Gastrocnemius medialis (tissue), 4 donors: ENCODE data around the gene MAGOH.

Experiments used
- POLR2A ChIP-seq, 2 donors: fragments of 450-650 bp; IDR thresholded peaks; one replicate each; pipeline ENCODE4 v1.6.1; 2017; ENCODE audit warnings: antibody characterized with exemption in 2 of 2, mild to moderate bottlenecking in 2 of 2, moderate library complexity in 2 of 2
- TF ChIP-seq, protein P1 (sequence below), 5 experiments: fragments of 450-650 bp in 3 of 5; fragments of 200-600 bp in 2 of 5; sonication (generic) in 2 of 5; IDR thresholded peaks in 4 of 5; conservative IDR thresholded peaks in 1 of 5; 1 replicate in 4 of 5; 2 replicates in 1 of 5; pipeline ENCODE4 v1.5.1; 2016 to 2019; ENCODE audit warnings: antibody characterized with exemption in 5 of 5, mild to moderate bottlenecking in 3 of 5, moderate library complexity in 3 of 5

DNA sequence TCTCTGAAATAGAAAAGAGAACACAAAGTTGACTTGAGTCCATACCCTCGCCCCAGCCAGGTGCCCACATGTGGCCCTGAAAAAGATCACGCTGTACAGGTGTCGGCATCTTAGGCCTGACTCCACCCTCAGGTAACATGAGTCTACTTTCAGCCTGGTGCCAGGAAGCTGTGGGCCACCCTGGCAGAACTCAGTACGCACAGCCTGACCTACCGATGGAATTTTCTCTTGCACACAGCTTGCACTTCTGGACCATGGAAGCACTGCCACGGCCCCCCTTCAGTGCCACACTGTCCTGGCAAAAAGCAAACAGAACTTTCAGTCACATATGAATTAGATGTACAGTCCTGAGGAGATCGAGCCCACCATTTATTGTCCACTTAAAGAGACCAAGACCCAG, 20.1 kb downstream of the MAGOH start:
- TF ChIP-seq, protein P1, sequence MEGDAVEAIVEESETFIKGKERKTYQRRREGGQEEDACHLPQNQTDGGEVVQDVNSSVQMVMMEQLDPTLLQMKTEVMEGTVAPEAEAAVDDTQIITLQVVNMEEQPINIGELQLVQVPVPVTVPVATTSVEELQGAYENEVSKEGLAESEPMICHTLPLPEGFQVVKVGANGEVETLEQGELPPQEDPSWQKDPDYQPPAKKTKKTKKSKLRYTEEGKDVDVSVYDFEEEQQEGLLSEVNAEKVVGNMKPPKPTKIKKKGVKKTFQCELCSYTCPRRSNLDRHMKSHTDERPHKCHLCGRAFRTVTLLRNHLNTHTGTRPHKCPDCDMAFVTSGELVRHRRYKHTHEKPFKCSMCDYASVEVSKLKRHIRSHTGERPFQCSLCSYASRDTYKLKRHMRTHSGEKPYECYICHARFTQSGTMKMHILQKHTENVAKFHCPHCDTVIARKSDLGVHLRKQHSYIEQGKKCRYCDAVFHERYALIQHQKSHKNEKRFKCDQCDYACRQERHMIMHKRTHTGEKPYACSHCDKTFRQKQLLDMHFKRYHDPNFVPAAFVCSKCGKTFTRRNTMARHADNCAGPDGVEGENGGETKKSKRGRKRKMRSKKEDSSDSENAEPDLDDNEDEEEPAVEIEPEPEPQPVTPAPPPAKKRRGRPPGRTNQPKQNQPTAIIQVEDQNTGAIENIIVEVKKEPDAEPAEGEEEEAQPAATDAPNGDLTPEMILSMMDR (IDR thresholded peaks at IDR 0.05 in 4 of 5, conservative IDR thresholded peaks at IDR 0.05 in 1 of 5) = no peak
- TF ChIP-seq POLR2A (IDR thresholded peaks at IDR 0.05) = no peak
